GM21786 (cell line): ENCODE data around the gene CRYGB.

Source experiments
- ATAC-seq: cut with Tn5 transposase; IDR thresholded peaks from one replicate; pipeline ENCODE4 v1.9.1; 2021; ENCODE audit not compliant: unreplicated experiment

Gene CRYGB

DNA sequence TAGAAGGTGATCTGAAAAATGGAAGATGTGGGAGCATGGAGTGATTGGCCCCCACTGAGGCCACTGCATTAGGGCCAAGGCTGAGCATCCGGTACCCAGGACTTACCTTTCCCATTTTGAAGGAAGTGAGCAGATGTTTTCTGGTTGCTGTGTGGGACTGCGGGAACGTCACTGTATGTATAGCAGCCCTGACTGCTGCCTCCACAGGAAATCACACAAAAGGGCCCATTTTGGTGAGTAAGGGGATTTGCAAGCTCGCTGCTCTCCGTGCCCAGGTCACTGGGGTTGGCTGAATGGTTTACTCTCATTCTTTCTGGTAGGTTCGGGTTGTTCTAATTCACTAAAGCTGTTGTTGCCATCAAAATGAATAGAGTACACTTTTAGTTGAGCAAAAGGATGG is at the start of gene CRYGB:
Gene CRYGB, minus strand, starts transcription at position 153 of the 400 bp plus-strand sequence. Its CDS starts 38 bp downstream, at position 115.
- ATAC-seq: no peak

DNA sequence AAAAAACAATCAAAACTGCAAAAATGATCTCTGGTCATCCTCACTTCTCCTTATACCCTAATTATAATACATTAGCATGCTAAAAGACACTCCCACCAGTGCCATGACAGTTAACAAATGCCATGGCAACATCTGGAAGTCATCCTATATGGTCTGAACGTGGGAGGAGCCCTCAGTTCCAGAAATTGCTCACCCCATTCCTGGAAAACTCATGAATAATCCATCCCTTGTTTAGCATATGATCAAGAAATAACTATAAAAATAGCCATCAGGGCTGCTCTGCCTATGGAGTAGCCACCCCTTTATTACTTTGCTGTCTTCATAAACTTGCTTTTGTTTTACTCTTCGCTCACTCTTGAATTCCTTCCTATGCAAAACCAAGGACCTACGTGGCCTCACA is 49.6 kb upstream of the CRYGB start:
- no peak for ATAC-seq

DNA sequence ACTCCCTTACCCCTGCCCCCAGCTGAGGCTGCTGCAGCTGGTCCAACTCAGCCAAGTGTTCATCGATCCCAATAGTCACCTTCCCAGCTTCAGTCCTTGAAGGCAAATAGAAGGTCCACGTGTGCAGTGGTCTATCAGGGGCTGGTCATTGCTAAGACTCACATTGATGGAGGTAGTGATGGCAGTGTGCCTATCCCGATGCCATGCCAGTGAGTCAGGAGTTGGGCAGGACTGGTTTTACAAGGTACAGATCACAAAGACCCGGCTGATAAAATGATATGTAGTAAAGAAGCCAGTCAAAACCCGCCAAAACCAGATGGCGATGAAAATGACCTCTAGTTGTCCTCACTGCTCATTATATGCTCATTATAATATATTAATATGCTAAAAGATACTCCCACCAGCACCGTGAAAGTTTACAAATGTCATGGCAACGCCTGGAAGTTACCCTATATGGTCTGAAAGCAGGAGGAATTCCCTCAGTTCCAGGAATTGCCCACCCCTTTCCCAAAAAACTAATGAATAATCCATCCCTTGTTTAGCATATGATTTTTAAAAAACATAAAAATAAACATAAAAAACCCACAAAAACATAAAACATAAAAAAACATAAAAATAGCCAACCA is 46.8 kb upstream of the CRYGB start:
- no peak for ATAC-seq

- no peak for ATAC-seq
Observed at GRCh38 chr2:208189810-208190503, 44.0 kb upstream of the CRYGB start, which contains the start of gene C2orf80. TSS of gene C2orf80 (minus strand) at chr2:208190030. CDS start at chr2:208186986, 3,044 bp downstream.

- no peak for ATAC-seq
Observed at GRCh38 chr2:208189069-208189809, 43.3 kb upstream of the CRYGB start.

GRCh38 chr2:208186893-208187292 is 40.9 kb upstream of the CRYGB start:
- ATAC-seq: no peak

GRCh38 chr2:208186465-208186864 is 40.5 kb upstream of the CRYGB start:
- no peak for ATAC-seq

DNA sequence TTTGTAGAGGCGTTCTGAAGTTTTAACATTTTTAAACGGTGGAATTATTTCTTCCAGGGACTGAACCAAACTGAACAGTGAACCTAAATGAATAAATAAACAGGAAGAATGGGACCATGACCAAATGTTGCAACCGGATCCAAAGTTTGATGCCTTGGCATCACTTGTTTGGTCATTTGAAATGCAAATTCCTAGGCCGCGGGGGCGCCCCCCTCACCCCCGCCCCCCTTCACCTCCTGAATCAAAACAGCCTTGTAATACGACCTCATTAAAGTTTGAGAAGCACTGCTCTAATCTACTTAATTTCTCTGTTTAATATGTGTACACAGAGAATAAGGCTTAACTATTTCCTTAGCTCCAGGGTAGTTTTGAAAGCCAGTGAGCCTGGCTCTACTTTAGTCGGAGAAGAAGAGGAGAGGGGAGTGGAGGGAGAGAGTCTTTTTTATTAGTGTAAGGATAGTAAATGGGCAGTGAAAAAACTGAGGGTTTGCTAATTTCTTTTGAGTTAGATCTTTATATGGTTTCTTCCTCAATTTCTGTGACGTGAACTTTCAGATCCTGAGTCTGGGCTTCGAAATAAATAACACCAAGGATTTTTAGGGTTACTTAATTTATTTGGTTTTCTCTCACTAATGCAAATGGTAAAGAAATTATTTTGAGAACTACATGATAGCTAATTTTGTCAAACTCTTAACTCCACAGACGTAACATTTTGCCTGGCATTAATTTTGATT is 38.2 kb upstream of the CRYGB start:
- no peak for ATAC-seq

DNA sequence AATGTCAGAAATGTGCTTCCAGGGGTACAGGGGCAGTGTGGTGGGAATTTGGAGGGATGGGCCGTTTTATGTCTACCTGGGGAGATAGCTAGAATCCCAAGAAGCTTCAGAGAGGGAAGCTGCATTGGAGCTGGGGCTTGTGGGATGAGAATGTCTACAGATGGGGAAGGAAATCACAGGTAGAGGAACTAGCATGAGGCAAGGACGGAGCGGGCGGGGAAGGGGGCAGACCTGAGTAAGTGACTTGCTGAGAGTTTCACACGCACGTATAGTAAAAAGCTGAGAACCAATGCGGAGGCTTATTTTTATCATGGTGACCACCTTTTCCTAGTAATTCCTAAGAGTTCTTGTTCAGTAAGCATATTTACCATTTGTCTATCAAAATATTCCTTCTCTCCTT is 37.6 kb upstream of the CRYGB start:
- ATAC-seq: no peak

- no peak for ATAC-seq
Observed at GRCh38 chr2:208182835-208183234, 36.9 kb upstream of the CRYGB start.

- no peak for ATAC-seq
Observed at GRCh38 chr2:208179028-208179609, 33.2 kb upstream of the CRYGB start.

DNA sequence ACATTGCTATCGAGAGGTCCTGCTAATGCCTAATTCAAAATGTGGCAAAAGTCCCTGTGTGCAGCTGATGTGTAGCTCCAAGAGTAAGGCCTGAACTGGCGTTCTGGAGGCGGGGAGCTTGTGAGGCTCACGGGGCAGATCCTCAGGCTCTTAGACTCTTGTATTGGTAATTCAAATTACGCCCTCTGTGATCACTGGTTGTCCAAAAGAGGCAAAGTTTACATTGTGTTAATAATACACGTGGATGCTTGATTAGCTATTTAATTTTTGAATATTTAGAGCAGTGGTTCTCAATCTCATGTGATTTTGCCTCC is 29.8 kb upstream of the CRYGB start:
- ATAC-seq: no peak

DNA sequence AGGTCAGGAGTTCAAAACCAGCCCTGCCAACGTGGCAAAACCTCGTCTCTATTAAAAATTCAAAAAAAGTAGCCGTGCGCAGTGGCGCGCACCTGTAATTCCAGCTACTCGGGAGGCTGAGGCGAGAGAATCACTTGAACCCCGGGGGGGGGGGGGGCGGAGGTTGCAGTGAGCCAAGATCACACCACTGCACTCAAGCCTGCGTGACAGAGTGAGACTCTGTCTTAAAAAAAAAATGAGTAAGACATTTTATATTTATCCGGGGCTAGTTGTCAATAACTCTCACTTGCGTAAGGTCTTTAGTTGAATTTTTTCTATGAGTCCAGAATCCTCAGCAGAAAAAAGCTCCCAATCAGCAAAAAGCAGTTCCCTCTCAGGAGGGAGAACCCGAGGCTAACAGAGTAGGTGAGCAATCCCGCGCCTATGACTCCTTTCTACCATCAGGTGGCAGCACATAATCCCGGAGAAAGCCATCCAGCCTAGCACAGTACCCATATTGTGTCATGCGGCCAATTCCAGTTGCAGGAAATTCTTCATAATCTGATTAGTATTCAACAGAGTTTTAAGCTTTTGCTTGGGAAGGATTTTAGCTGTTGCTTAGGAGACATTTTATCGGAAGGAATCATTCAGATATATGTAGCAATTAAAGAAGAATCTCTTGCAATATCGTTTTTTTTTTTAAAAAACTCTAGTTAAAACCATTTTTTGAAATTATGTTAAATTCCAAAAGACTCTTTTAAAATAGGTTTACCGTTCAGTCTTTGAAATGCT is 29.3 kb upstream of the CRYGB start:
- ATAC-seq: peak; percentile 99

DNA sequence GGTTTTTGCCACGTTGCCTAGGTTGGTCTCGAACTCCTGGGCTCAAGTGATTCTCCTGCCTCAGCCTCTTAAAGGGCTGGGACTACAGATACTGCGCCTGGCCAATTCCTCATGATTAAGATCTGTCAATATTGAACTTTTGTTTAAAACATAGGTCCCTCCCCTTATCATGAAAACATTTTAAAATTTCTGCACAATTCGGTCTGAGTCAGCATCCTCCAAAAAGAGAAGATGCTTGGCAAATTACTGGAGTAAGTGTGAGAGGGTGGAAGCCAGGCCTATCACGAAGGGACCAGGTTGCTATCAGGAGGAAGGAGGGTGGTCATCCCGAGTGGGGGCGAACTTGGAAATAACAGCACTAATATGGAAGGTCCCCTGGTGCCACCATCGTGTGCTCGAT is 28.2 kb upstream of the CRYGB start:
- no peak for ATAC-seq

DNA sequence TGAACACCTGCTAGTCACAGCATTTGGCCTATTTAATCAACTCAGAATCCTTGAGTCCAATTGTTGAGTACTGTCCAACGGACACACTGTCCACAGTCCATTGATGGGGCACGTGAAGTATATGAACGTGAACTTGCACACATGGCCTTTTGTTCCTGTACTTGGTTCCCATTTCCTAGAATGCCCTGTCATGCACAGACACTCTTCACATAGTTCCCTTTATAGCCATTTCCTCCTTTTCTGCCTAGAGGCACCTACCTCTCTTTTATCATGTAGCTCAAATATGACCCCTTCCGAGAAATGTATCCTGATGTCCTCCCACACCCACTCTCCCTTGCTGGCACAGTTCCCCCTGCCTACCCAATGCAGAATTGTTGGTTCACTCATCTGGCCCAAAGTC is 26.2 kb upstream of the CRYGB start:
- ATAC-seq: no peak

- no peak for ATAC-seq
Observed at GRCh38 chr2:208164951-208165755, 19.2 kb upstream of the CRYGB start.

DNA sequence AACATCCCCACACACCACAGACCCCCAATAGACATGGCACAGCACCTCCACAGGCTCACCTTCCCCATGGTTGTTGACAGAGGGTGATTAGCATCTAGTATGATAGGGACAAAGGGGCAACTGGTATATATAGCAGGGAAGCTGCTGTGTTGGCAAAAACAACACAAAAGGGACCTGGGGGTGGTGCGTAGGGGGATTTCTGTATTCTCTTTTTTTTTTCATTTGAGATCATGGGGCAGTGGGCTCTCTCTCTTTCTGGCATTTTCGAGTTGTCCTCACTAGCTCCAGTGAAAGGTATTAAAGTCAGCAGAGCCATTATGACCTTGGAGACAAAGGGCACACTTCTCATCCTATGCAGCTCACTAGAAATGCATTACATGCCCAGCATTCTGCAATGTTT is 17.5 kb upstream of the CRYGB start, which contains the start of gene CRYGA:
Gene CRYGA, minus strand, starts transcription at position 101 of the 400 bp plus-strand sequence. Its CDS starts 33 bp downstream, at position 68.
- ATAC-seq: no peak

DNA sequence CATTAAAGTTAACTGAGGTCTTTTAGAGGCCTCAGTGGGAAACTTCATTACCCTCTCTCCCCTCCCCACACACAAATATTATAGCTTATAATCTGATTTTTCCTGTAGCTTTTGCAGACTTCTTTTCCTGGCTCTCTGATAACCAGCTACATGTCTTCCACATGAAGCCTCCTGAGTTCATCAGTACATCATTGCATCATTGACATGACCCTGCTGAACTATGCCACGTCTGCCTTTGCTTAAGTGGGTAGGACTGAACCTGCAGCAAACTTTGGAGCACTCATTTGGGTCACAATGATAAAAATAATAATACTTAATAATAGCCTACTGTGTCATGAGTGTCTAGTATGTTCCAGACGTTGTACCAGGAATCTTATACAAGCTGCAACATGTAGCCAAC is 10.5 kb upstream of the CRYGB start:
- ATAC-seq: no peak

DNA sequence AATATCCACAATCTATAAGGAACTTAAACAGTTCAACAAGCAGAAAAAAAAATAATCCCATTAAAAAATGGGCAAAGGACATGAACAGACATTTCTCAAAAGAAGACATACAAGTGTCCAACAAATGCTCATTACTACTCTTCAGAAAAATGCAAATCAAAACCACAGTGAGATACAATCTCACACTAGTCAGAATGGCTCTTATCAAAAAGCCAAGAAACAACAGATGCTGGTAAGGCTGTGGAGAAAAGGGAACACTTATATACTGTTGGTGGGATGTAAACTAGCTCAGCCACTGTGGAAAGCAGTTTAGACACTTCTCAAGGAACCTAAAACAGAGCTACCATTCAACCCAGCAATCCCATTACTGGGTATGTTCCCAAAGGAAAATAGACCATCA is 7.2 kb upstream of the CRYGB start:
- ATAC-seq: no peak
